Measurements from ENCODE around the gene IGLL5. TPM values are rescaled to one million over a fixed set of nuclear protein-coding genes. Genes with fewer than 3 reads are reported as not detected.

Gene IGLL5
- total and polyA plus RNA-seq, 2 experiments from 2014 or later = not detected

GRCh38 chr22:22940961-22941605 is 53.5 kb downstream of the IGLL5 start:
- no peak overlapping the region for H3K27ac ChIP-seq
- TF ChIP-seq EZH2 (IDR thresholded peaks at IDR 0.05; ENCODE audit: insufficient read depth, poor library complexity, severe bottlenecking) = no peak
- TF ChIP-seq EZH2phosphoT487 (IDR thresholded peaks at IDR 0.05; ENCODE audit: insufficient read depth, low read depth) = no peak
- H3K4me3 ChIP-seq = no peak overlapping the region
- no peaks in the 10 kb centered on the region for H3K4me1 ChIP-seq (ENCODE audit: insufficient read depth)
- WGBS, 2 experiments (ENCODE audit: low coverage in 1 of 2, low lambda C conversion rate in 2 of 2, missing lambda C conversion rate in 2 of 2) = 63 to 66% methylated on average over 6 of the region's 6 CpGs
- no peaks in the 10 kb centered on the region for H3K27me3 ChIP-seq (replicated peaks; ENCODE audit: insufficient read depth)
- no peak overlapping the region for H3K9ac ChIP-seq
- no peaks in the 10 kb centered on the region for H3K79me2 ChIP-seq (ENCODE audit: insufficient read depth)
- H3K9me2 ChIP-seq (ENCODE audit: insufficient read depth) = no peaks in the 10 kb centered on the region
- no peaks in the 10 kb centered on the region for H3F3A ChIP-seq (ENCODE audit: insufficient read depth)
- H2AFZ ChIP-seq = no peak overlapping the region
- H4K20me1 ChIP-seq (ENCODE audit: insufficient read depth) = no peaks in the 10 kb centered on the region
- in situ Hi-C loops (cut with MboI) = no loop called here
- H3K4me2 ChIP-seq (ENCODE audit: unreplicated experiment) = no peak overlapping the region
- no peaks in the 10 kb centered on the region for H3K36me3 ChIP-seq (ENCODE audit: low read depth)
- no peak for DNase-seq
- H3K9me3 ChIP-seq (ENCODE audit: low read depth) = no peaks in the 10 kb centered on the region

GRCh38 chr22:22941831-22942510 is 54.4 kb downstream of the IGLL5 start:
- 82% methylated on average over 6 of the region's 6 CpGs for WGBS, 2 experiments (ENCODE audit: low coverage in 1 of 2, low lambda C conversion rate in 2 of 2, missing lambda C conversion rate in 2 of 2)
- H3K27ac ChIP-seq = no peak overlapping the region

GRCh38 chr22:22942511-22943329 is 55.1 kb downstream of the IGLL5 start:
- no peaks in the 10 kb centered on the region for H3K9me3 ChIP-seq (ENCODE audit: low read depth)
- 38 to 42% methylated on average over 12 of the region's 12 CpGs for whole genome bisulfite sequencing, 2 experiments (ENCODE audit: low coverage in 1 of 2, low lambda C conversion rate in 2 of 2, missing lambda C conversion rate in 2 of 2)
- H3K4me2 ChIP-seq (ENCODE audit: unreplicated experiment) = no peak overlapping the region
- TF ChIP-seq EZH2phosphoT487 (IDR thresholded peaks at IDR 0.05; ENCODE audit: insufficient read depth, low read depth) (no peak), EZH2 (IDR thresholded peaks at IDR 0.05; ENCODE audit: insufficient read depth, poor library complexity, severe bottlenecking) (no peak)
- H3K4me1 ChIP-seq (ENCODE audit: insufficient read depth) = no peaks in the 10 kb centered on the region
- no peaks in the 10 kb centered on the region for H3K36me3 ChIP-seq (ENCODE audit: low read depth)
- no peak overlapping the region for H3K9ac ChIP-seq
- H3K27ac ChIP-seq = no peak overlapping the region
- H4K20me1 ChIP-seq (ENCODE audit: insufficient read depth) = no peaks in the 10 kb centered on the region
- H3K79me2 ChIP-seq (ENCODE audit: insufficient read depth) = no peaks in the 10 kb centered on the region
- in situ Hi-C loops (cut with MboI) = no loop called here
- no peaks in the 10 kb centered on the region for H3K9me2 ChIP-seq (ENCODE audit: insufficient read depth)
- peak; percentile 66 for DNase-seq
- no peaks in the 10 kb centered on the region for H3K27me3 ChIP-seq (replicated peaks; ENCODE audit: insufficient read depth)
- no peak overlapping the region for H2AFZ ChIP-seq
- no peaks in the 10 kb centered on the region for H3F3A ChIP-seq (ENCODE audit: insufficient read depth)
- no peak overlapping the region for H3K4me3 ChIP-seq

More at GRCh38 chr22:22941831-22942510, 54.4 kb downstream of the IGLL5 start:
- Histone ChIP-seq H3K36me3 (ENCODE audit: low read depth) (no peaks in the 10 kb centered on the region), H3K79me2 (ENCODE audit: insufficient read depth) (no peaks in the 10 kb centered on the region), H3K9ac (no peak overlapping the region), H2AFZ (no peak overlapping the region), H3K9me3 (ENCODE audit: low read depth) (no peaks in the 10 kb centered on the region), H3K4me2 (ENCODE audit: unreplicated experiment) (no peak overlapping the region), H3K4me3 (no peak overlapping the region), H3K27me3 (replicated peaks; ENCODE audit: insufficient read depth) (no peaks in the 10 kb centered on the region), H3F3A (ENCODE audit: insufficient read depth) (no peaks in the 10 kb centered on the region), H3K4me1 (ENCODE audit: insufficient read depth) (no peaks in the 10 kb centered on the region), H4K20me1 (ENCODE audit: insufficient read depth) (no peaks in the 10 kb centered on the region), H3K9me2 (ENCODE audit: insufficient read depth) (no peaks in the 10 kb centered on the region)
- in situ Hi-C loops (cut with MboI) = no loop called here
- no peak for DNase-seq
- TF ChIP-seq EZH2 (IDR thresholded peaks at IDR 0.05; ENCODE audit: insufficient read depth, poor library complexity, severe bottlenecking) (no peak), EZH2phosphoT487 (IDR thresholded peaks at IDR 0.05; ENCODE audit: insufficient read depth, low read depth) (no peak)

GRCh38 chr22:22943521-22944267 is 56.1 kb downstream of the IGLL5 start:
- TF ChIP-seq EZH2phosphoT487 (IDR thresholded peaks at IDR 0.05; ENCODE audit: insufficient read depth, low read depth) (no peak), EZH2 (IDR thresholded peaks at IDR 0.05; ENCODE audit: insufficient read depth, poor library complexity, severe bottlenecking) (no peak)
- peaks cover 4% of the 10 kb centered on the region; the same call in 1 of the 2 replicates for H3K4me1 ChIP-seq (ENCODE audit: insufficient read depth)
- H2AFZ ChIP-seq = no peak overlapping the region
- WGBS, 2 experiments (ENCODE audit: low coverage in 1 of 2, low lambda C conversion rate in 2 of 2, missing lambda C conversion rate in 2 of 2) = 41 to 47% methylated on average over 13 to 14 of the region's 14 CpGs
- no peaks in the 10 kb centered on the region for H3F3A ChIP-seq (ENCODE audit: insufficient read depth)
- no peak overlapping the region for H3K27ac ChIP-seq
- H3K36me3 ChIP-seq (ENCODE audit: low read depth) = no peaks in the 10 kb centered on the region
- H4K20me1 ChIP-seq (ENCODE audit: insufficient read depth) = no peaks in the 10 kb centered on the region
- DNase-seq = no peak
- no peaks in the 10 kb centered on the region for H3K9me3 ChIP-seq (ENCODE audit: low read depth)
- H3K9ac ChIP-seq = no peak overlapping the region
- H3K9me2 ChIP-seq (ENCODE audit: insufficient read depth) = no peaks in the 10 kb centered on the region
- no peak overlapping the region for H3K4me2 ChIP-seq (ENCODE audit: unreplicated experiment)
- no peak overlapping the region for H3K4me3 ChIP-seq
- H3K27me3 ChIP-seq (replicated peaks; ENCODE audit: insufficient read depth) = no peaks in the 10 kb centered on the region
- in situ Hi-C loops (cut with MboI) = no loop called here
- H3K79me2 ChIP-seq (ENCODE audit: insufficient read depth) = no peaks in the 10 kb centered on the region
